ENCODE measurements around the gene CAMTA1.
A peak's percentile ranks its signal among the peaks of the same experiment; 100 is the strongest.

CAMTA1 gene

DNA sequence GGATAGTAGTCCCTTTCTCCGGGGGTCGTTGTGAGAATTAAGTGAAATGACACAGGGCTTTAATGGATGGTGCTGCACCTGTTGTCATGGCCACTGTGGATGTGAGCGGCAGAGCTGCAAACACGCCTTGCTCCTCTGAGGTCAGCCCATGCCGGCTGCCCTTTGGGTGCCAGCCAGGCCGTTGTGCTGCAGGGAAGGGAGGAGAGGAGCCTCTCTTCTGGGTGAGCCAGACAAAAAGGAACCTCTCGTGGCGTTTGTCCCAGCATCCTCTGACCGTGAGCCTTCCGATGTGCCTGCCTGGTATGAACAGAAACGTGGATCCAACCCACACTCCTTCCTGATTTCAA is 602.9 kb downstream of the CAMTA1 start:
- no peak for DNase-seq (ENCODE audit: low read depth)

GRCh38 chr1:7388488-7389185 is 603.4 kb downstream of the CAMTA1 start:
- no peak for DNase-seq (ENCODE audit: low read depth)

GRCh38 chr1:7389201-7389905 is 604.1 kb downstream of the CAMTA1 start:
- no peak for DNase-seq (ENCODE audit: low read depth)

DNA sequence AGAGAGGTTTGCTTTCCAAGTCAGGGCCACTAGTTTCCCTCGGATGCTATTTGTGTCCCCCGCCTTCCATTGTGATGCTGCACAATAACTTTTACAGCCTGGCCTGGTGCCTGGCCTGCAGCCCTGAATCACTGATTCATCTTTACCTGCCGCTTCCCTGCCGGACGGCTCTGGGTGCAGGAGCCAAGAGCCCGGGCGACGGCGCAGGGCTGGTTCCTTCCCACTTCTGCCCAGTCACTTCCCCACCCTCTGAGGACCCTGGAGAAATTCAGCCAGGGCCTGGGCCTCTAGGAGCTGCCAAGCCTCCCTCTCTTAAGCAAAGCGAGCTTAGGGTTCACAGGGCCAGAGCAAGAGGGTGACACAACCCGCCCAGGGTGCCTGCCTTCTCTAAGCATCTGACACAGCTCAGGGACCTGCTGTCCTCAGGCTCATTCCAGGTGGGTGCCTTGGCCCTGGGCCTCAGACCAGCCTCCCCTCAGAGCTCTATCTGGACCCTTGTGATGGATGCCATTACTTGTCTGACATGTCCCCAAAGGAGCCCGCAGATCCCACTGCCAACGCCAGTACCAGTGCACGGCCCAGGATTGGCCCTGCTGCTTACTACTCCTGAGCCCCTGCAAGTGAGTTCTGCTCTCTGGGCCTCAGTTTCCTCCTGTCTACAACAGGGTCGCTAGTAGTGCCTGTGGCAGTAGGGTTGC is 604.8 kb downstream of the CAMTA1 start:
- DNase-seq (ENCODE audit: low read depth) = no peak

DNA sequence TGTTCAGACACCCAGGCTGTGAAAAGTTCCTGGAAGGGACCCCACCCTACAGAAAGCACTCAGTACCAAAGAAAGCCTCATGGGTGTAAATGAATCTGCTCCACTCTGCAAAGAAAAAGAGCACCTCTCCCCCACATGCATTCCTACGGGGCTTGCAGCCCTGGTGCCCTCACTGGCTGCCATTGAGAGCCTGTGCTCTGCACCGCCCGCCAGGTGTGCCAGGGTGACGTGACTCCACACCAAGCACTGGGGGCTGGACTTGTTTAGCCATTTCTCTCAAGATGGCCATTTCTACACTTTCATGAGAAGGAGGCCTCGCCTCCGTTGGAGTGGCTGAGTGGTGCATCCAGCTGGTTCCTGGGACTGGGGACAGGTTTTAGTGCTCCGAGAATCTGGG is 605.3 kb downstream of the CAMTA1 start:
- DNase-seq (ENCODE audit: low read depth) = no peak

DNA sequence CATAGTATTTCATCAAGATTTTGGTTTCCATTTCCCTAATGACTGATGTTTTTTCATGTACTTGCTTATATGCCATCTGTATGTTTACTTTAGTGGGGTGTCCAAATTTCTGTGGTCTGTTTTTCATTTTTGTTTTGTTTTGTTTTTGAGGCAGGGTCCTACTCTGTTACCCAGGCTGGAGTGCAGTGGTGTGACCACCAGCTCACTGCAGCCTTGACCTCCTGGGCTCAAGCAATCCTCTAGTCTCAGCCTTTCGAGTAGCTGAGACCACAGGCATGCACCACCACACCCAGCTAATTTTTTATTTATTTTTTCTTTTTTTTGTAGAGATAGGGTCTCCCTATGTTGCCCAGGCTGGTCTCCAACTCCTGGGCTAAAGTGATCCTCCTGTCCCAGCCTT is 607.9 kb downstream of the CAMTA1 start:
- DNase-seq (ENCODE audit: low read depth) = no peak

- DNase-seq (ENCODE audit: low read depth) = no peak
Observed at GRCh38 chr1:7395251-7395650, 610.0 kb downstream of the CAMTA1 start.

- no peak for DNase-seq (ENCODE audit: low read depth)
Observed at GRCh38 chr1:7398982-7399381, 613.7 kb downstream of the CAMTA1 start.

GRCh38 chr1:7399514-7400125 is 614.4 kb downstream of the CAMTA1 start:
- DNase-seq (ENCODE audit: low read depth) = no peak

- no peak for DNase-seq (ENCODE audit: low read depth)
Observed at GRCh38 chr1:7400566-7400965, 615.3 kb downstream of the CAMTA1 start.

DNA sequence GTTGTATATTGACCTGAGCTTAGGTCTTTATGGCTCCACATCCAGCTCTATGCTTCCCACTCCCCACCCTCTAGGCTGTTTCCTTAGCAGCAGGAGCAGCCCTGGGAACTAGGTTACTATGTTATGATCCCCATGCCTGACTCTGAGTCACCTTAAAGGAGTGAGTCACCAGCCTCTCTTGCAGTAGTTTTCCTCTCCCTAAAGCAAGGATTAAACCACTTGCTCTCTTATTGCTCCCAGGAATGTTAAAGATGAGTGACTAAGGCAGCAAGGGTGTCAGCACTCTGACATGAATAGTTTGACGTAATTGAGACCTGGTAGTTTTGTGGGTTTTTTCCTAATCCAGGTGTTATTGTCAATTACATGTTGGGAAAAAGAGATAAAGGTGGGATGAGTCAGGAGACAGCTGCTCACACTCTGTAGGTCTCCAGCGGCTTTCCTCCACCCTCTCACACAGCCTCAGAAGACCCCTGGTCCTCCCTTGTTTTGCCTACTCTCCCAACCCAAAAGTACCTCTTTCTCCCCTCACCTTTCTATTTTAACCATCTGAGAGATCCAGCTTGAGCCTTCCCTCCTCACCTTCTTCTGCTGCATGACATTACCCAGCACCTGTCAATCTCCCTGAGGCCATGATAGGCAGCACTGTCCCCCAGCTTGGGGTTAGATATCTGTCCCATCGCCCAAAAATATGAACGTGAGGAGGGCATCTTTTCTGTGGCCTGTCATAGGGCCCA is 616.7 kb downstream of the CAMTA1 start:
- peak; percentile 99 for DNase-seq (ENCODE audit: low read depth)

DNA sequence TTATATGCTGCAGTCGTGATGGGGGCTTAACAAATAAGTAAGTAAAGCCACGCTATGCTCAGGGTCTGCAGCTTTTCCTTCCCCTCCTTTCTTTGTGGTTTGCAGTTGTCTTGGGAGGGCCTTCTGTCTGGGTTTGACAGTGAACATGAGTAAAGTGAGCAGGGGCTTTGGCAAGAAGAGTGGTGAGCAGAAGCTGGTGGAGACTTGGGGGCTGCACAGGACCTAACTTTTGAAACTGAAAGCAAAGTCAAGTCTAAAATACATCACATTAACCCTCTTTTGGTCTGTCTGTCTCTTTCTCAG is 617.2 kb downstream of the CAMTA1 start:
- no peak for DNase-seq (ENCODE audit: low read depth)

DNA sequence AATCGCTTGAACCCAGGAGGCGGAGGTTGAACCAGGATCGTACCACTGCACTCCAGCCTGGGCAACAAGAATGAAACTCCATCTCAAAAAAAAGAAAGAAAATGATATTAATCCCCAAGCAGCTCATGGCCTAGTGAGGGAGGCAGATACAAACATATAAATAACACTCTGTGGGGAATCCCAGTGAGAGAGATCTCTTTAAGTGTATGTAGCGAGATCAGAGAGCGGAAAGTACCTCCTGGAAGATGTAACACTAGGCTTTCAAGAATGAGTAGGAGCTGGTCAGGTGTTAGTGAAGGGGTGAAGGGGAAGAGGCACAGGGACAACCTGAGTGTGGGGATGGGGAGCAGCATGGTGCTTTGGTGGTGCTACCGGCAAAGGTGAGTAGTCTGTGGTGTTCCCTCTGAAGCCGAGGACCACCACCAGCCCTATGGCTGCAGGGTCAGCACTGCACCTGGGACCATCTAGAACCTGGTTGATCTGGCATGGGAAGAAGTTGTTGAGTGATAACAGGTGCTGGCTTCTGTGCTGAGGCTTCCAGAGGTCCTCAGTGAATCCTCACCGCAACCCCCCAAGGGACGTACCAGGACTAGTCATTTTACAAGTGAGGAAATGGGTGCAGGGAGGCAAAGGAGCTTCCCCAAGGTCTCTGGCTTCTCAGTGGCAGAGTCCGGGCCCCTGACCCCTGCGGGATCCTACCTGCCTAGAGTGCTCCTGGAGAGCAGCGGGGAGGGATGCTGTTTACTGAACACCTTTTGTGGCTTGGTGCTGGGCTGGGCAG is 618.2 kb downstream of the CAMTA1 start:
- DNase-seq (ENCODE audit: low read depth) = no peak

DNA sequence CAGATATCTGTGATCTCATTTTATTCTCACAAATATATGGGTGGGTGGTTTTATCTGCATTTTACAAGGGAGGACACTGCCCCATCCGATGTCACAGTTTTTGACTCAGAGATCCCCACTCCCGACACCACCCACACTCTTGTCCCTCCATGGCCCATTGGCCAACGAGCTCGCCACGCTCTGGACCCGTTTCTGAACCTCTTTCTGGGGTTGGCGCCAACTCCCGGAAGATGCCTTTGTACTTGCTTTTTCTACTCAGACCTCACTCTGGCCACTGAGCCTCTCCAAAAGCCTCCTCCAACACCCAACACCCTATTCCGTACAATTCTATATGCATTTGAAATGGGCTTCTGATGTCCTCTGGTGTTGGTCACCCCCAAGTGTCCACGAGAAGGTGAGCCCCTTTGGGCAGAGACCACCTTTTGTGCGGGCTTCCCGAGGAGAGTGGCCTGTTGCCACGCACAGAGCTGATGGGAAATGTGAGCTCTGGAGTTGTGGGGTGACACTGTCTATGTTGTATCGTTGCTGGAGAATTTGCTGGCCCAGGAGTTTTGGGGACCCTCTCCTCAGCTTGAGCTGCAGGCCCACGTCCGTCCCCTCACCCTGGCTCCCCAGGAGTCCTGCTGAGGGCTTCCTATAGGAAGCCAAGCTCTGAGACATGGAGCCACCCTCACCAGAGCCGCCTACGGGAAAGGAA is 618.9 kb downstream of the CAMTA1 start:
- no peak for DNase-seq (ENCODE audit: low read depth)

DNA sequence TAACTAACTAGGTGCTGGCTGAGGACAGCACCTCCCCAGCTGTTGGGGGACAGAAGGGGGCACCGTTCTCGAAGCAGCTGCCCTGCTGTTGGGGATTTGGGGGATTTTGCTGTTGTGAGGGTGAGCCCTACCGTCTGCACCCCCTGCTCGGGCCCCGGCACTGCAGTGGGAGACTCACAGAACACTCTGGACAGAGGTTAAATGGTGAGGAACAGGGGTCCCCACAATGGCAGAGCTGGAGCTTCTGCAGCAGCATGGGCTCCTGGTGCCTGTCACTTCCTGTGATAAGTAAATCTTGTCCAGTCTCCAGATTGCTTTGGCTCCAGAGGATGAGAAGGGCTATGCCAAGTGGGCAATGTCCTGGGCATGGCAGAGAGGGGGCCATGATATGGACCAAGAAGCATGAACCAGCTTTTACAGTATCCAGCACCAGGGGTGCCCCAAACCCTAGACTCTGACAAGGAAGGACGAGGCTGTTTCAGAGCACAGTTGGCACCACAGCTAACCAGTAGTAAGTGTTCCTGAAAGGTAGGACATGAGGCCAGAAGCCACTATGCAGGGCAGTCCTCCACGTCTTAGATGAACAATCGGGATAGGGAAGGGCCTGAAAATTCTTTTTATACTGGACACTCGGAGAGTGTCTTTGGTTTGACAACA is 620.7 kb downstream of the CAMTA1 start:
- no peak for DNase-seq (ENCODE audit: low read depth)

GRCh38 chr1:7406641-7407543 is 621.6 kb downstream of the CAMTA1 start:
- DNase-seq (ENCODE audit: low read depth) = no peak

DNA sequence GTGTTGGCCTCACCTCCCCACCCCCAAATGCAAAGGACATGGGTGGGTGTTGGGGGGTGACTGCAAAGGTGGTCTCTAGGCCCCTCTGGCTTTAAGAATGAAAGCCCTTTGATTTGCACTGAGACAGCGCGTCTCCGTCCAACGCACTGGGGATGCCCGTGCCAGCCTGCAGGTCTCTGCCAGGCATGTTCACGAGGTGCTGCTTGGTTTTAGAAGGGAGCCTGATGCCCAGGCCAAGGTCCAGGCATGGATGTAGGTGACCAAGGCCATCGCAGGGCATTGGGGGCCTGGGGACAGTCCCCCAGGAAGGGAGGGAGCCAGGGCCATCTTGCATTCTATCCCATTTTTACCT is 622.3 kb downstream of the CAMTA1 start:
- DNase-seq (ENCODE audit: low read depth) = no peak

GRCh38 chr1:7407980-7408770 is 622.9 kb downstream of the CAMTA1 start:
- no peak for DNase-seq (ENCODE audit: low read depth)

GRCh38 chr1:7408771-7409150 is 623.5 kb downstream of the CAMTA1 start:
- DNase-seq (ENCODE audit: low read depth) = no peak

Data from ELR (cell line).